ENCODE data around the gene FRMPD4.

- TF ChIP-seq POLR2A (IDR thresholded peaks at IDR 0.05) = no peak
- TF ChIP-seq CTCF (IDR thresholded peaks at IDR 0.05) = no peak
These were observed 99.5 kb downstream of the FRMPD4 start for GRCh38 chrX:12237771-12238170.

All from tibial nerve (tissue), 3 donors.